ACHN (cell line): ENCODE measurements around the gene AK6.
"Not testable (repeated sequence)": the region's sequence is repeated elsewhere in the genome, so short reads cannot be mapped to it uniquely, and the experiment has no call there.

Experiments
- DNase-seq: peaks from one replicate; pipeline ENCODE4 v3.0.0-alpha.2; 2015
- in situ Hi-C: cut with HindIII; loops from 2 replicates; pipeline ENCODE4 v1.10.0; 2017; ENCODE audit warnings: low sequenced_read_pairs, low pct_ligation_motif_present, low pct_unique_long_range_greater_than_20kb

The AK6 gene

GRCh38 chr5:69350664-69351063 lies 18.7 kb downstream of the AK6 start:
- in situ Hi-C loops: loop anchor here (25.0 kb wide), 1 partner anchor 88 kb away; no protein-coding TSS in a partner anchor
- no peak for DNase-seq

- in situ Hi-C loops: no loop called here
- DNase-seq: no peak
These were observed 26.2 kb downstream of the AK6 start for GRCh38 chr5:69343083-69343482.

GRCh38 chr5:69341520-69342161 lies 27.7 kb downstream of the AK6 start:
- in situ Hi-C loops: no loop called here
- DNase-seq: no peak

GRCh38 chr5:69335341-69335935 lies 33.9 kb downstream of the AK6 start:
- in situ Hi-C loops: no loop called here
- no peak for DNase-seq

- in situ Hi-C loops: no loop called here
- peak; percentile 75 for DNase-seq
These were observed 34.5 kb downstream of the AK6 start for GRCh38 chr5:69334793-69335268.

GRCh38 chr5:69333668-69334315 lies 35.5 kb downstream of the AK6 start:
- in situ Hi-C loops, DNase-seq: not testable (repeated sequence)

- DNase-seq: peak; percentile 2
These were observed 37.5 kb downstream of the AK6 start for GRCh38 chr5:69331528-69332445.

GRCh38 chr5:69329905-69330489 lies 39.3 kb downstream of the AK6 start:
- in situ Hi-C loops: no loop called here
- no peak for DNase-seq

More at GRCh38 chr5:69331528-69332445, 37.5 kb downstream of the AK6 start:
- in situ Hi-C loops: no loop called here

- in situ Hi-C loops: no loop called here
- no peak for DNase-seq
These were observed 43.0 kb downstream of the AK6 start for GRCh38 chr5:69326365-69326764.

GRCh38 chr5:69317391-69317790 lies 51.9 kb downstream of the AK6 start:
- DNase-seq: no peak

GRCh38 chr5:69315972-69316371 lies 53.3 kb downstream of the AK6 start:
- in situ Hi-C loops: no loop called here

More at GRCh38 chr5:69317391-69317790, 51.9 kb downstream of the AK6 start:
- in situ Hi-C loops: no loop called here

GRCh38 chr5:69313428-69313827 lies 55.9 kb downstream of the AK6 start:
- no peak for DNase-seq
- in situ Hi-C loops: no loop called here

More at GRCh38 chr5:69315972-69316371, 53.3 kb downstream of the AK6 start:
- no peak for DNase-seq

GRCh38 chr5:69312459-69313160 lies 56.7 kb downstream of the AK6 start:
- in situ Hi-C loops: no loop called here
- DNase-seq: no peak

- no peak for DNase-seq
- in situ Hi-C loops: no loop called here
These were observed 59.9 kb downstream of the AK6 start for GRCh38 chr5:69309380-69309779.

- in situ Hi-C loops: no loop called here
These were observed 61.2 kb downstream of the AK6 start for GRCh38 chr5:69308046-69308553.

GRCh38 chr5:69305512-69305911 lies 63.8 kb downstream of the AK6 start:
- in situ Hi-C loops: no loop called here
- DNase-seq: no peak

More at GRCh38 chr5:69308046-69308553, 61.2 kb downstream of the AK6 start:
- no peak for DNase-seq
